SK-N-SH treated with all-trans-retinoic acid at 6 μM for 48 hours (cell line): Measurements from ENCODE around the gene NOSTRIN.
A peak's percentile ranks its signal among the peaks of the same experiment; 100 is the strongest.
"Not testable (repeated sequence)": the region's sequence is repeated elsewhere in the genome, so short reads cannot be mapped to it uniquely, and the experiment has no call there.

ENCODE experiments used
- ATAC-seq: fragments of 200-7000 bp; cut with Tn5 transposase; 3 replicates; pipeline ENCODE4 v1.9.1; 2020; ENCODE audit warnings: mild to moderate bottlenecking, moderate library complexity
- ARNTL ChIP-seq: fragments of 450-650 bp; formaldehyde crosslinking; IDR thresholded peaks from 2 replicates; pipeline ENCODE4 v1.5.0; 2020; ENCODE audit warnings: low read depth, mild to moderate bottlenecking, moderate library complexity, borderline replicate concordance
- BACH2 ChIP-seq: fragments of 250-450 bp; sonication (Bioruptor Pico); IDR thresholded peaks from 2 replicates; pipeline ENCODE4 v1.9.0; 2021; ENCODE audit warnings: mild to moderate bottlenecking, borderline replicate concordance
- CSRNP3 ChIP-seq: fragments of 250-450 bp; sonication (Bioruptor Pico); IDR thresholded peaks from 2 replicates; pipeline ENCODE4 v1.5.1; 2021; ENCODE audit warnings: mild to moderate bottlenecking, moderate library complexity
- ESRRG ChIP-seq: fragments of 250-450 bp; sonication (Bioruptor Pico); IDR thresholded peaks from 2 replicates; pipeline ENCODE4 v1.6.1; 2021; ENCODE audit warnings: mild to moderate bottlenecking
- GLIS3 ChIP-seq: fragments of 250-450 bp; sonication (Bioruptor Pico); IDR thresholded peaks from 2 replicates; pipeline ENCODE4 v1.5.0; 2020; ENCODE audit warnings: mild to moderate bottlenecking, moderate library complexity
- ISL1 ChIP-seq: fragments of 250-450 bp; sonication (Bioruptor Pico); IDR thresholded peaks from 2 replicates; pipeline ENCODE4 v2.1.2; 2022; ENCODE audit warnings: mild to moderate bottlenecking, moderate library complexity
- OSR1 ChIP-seq: fragments of 250-450 bp; sonication (Bioruptor Pico); IDR thresholded peaks from 2 replicates; pipeline ENCODE4 v1.8.0; 2022; ENCODE audit warnings: moderate library complexity, mild to moderate bottlenecking, inconsistent platforms
- POU6F1 ChIP-seq: fragments of 250-450 bp; sonication (Bioruptor Pico); IDR thresholded peaks from 2 replicates; pipeline ENCODE4 v1.8.0; 2021; ENCODE audit warnings: low read depth, mild to moderate bottlenecking, moderate library complexity, borderline replicate concordance
- PPARA ChIP-seq: fragments of 250-450 bp; sonication (Bioruptor Pico); IDR thresholded peaks from 2 replicates; pipeline ENCODE4 v1.5.0; 2020; ENCODE audit warnings: mild to moderate bottlenecking, borderline replicate concordance
- RARB ChIP-seq: fragments of 250-450 bp; sonication (Bioruptor Pico); IDR thresholded peaks from 2 replicates; pipeline ENCODE4 v1.8.0; 2021; ENCODE audit warnings: mild to moderate bottlenecking, moderate library complexity
- SNAI2 ChIP-seq: fragments of 250-450 bp; sonication (Bioruptor Pico); IDR thresholded peaks from 2 replicates; pipeline ENCODE4 v1.5.0; 2020; ENCODE audit warnings: mild to moderate bottlenecking, moderate library complexity
- TCF4 ChIP-seq: fragments of 250-450 bp; sonication (Bioruptor Pico); IDR thresholded peaks from 2 replicates; pipeline ENCODE4 v1.8.0; 2021; ENCODE audit warnings: mild to moderate bottlenecking, moderate library complexity, borderline replicate concordance
- TOX ChIP-seq: fragments of 250-450 bp; sonication (Bioruptor Pico); IDR thresholded peaks from 2 replicates; pipeline ENCODE4 v1.8.0; 2021; ENCODE audit warnings: mild to moderate bottlenecking, moderate library complexity, borderline replicate concordance
- TSHZ2 ChIP-seq: fragments of 250-450 bp; sonication (Bioruptor Pico); IDR thresholded peaks from 2 replicates; pipeline ENCODE4 v1.5.0; 2020; ENCODE audit warnings: mild to moderate bottlenecking, moderate library complexity
- ZC3H10 ChIP-seq: fragments of 250-450 bp; sonication (Bioruptor Pico); IDR thresholded peaks from 2 replicates; pipeline ENCODE4 v1.5.1; 2021; ENCODE audit warnings: mild to moderate bottlenecking, moderate library complexity
- ZFP3 ChIP-seq: fragments of 250-450 bp; sonication (Bioruptor Pico); IDR thresholded peaks from 2 replicates; pipeline ENCODE4 v1.5.0; 2020; ENCODE audit warnings: mild to moderate bottlenecking, moderate library complexity
- ZFP30 ChIP-seq: fragments of 450-650 bp; formaldehyde crosslinking; IDR thresholded peaks from 2 replicates; pipeline ENCODE4 v1.5.0; 2022; ENCODE audit warnings: mild to moderate bottlenecking, moderate library complexity
- ZNF565 ChIP-seq: fragments of 450-650 bp; formaldehyde crosslinking; conservative IDR thresholded peaks from 2 replicates; pipeline ENCODE4 v1.5.0; 2020; ENCODE audit warnings: low read depth, mild to moderate bottlenecking, moderate library complexity
- ZNF70 ChIP-seq: fragments of 450-650 bp; formaldehyde crosslinking; IDR thresholded peaks from 2 replicates; pipeline ENCODE4 v1.5.0; 2020; ENCODE audit warnings: mild to moderate bottlenecking, moderate library complexity
- ZNF8 ChIP-seq: fragments of 450-650 bp; formaldehyde crosslinking; IDR thresholded peaks from 2 replicates; pipeline ENCODE4 v1.5.0; 2020; ENCODE audit warnings: mild to moderate bottlenecking, moderate library complexity

NOSTRIN gene

GRCh38 chr2:168766600-168766999 lies 35.8 kb upstream of the NOSTRIN start (continued):
- TF ChIP-seq OSR1 (CRISPR knock-in tag) (no peak), GLIS3 (CRISPR knock-in tag) (no peak)

GRCh38 chr2:168767258-168767657 lies 35.2 kb upstream of the NOSTRIN start:
- no peak for ATAC-seq
- TF ChIP-seq ZNF70 (CRISPR knock-in tag) (no peak), ESRRG (CRISPR knock-in tag) (no peak)

- ATAC-seq, result not testable (repeated sequence)
Measured at GRCh38 chr2:168768357-168768756, 34.1 kb upstream of the NOSTRIN start.

GRCh38 chr2:168770796-168771195 lies 31.6 kb upstream of the NOSTRIN start:
- TF ChIP-seq ZNF565 (CRISPR knock-in tag) (no peak), ZNF70 (CRISPR knock-in tag) (no peak), ISL1 (CRISPR knock-in tag) (peak; percentile 69)
- TF ChIP-seq, all 23 proteins: peak for 1
- no peak for ATAC-seq

- no peak for ATAC-seq
- no peak for TF ChIP-seq BACH2 (CRISPR knock-in tag)
- no peak for TF ChIP-seq ZNF8 (CRISPR knock-in tag)
- TF ChIP-seq ZFP30 (CRISPR knock-in tag), result no peak
- no peak for TF ChIP-seq ESRRG (CRISPR knock-in tag)
- no peak for TF ChIP-seq TCF4
- no peak for TF ChIP-seq ZC3H10 (CRISPR knock-in tag)
- no peak for TF ChIP-seq ISL1 (CRISPR knock-in tag)
- no peak for TF ChIP-seq ARNTL (CRISPR knock-in tag)
- no peak for TF ChIP-seq OSR1 (CRISPR knock-in tag)
- TF ChIP-seq POU6F1 (CRISPR knock-in tag), result no peak
- TF ChIP-seq RARB (CRISPR knock-in tag), result no peak
- no peak for TF ChIP-seq PPARA (CRISPR knock-in tag)
- TF ChIP-seq ZNF565 (CRISPR knock-in tag), result no peak
- TF ChIP-seq GLIS3 (CRISPR knock-in tag), result no peak
- TF ChIP-seq ZNF70 (CRISPR knock-in tag), result no peak
- no peak for TF ChIP-seq ZFP3 (CRISPR knock-in tag)
- no peak for TF ChIP-seq TOX (CRISPR knock-in tag)
- no peak for TF ChIP-seq CSRNP3 (CRISPR knock-in tag)
- TF ChIP-seq SNAI2 (CRISPR knock-in tag), result no peak
- TF ChIP-seq TSHZ2 (CRISPR knock-in tag), result no peak
Measured at GRCh38 chr2:168772704-168773103, 29.7 kb upstream of the NOSTRIN start.

- no peak for ATAC-seq
- no peak for TF ChIP-seq GLIS3 (CRISPR knock-in tag)
- TF ChIP-seq, all 23 proteins: peak for 0
Measured at GRCh38 chr2:168773128-168773527, 29.3 kb upstream of the NOSTRIN start.
